Esophagus squamous epithelium (tissue), 5 donors: ENCODE results near the gene DNAH2. TPM values are rescaled to one million over a fixed set of nuclear protein-coding genes. Genes with fewer than 3 reads are reported as not detected.
A peak's percentile ranks its signal among the peaks of the same experiment; 100 is the strongest.

Source experiments
- DNase-seq: peaks from one replicate; lab custom pipeline; 2025; lab: John Stamatoyannopoulos, UW
- H3K27ac ChIP-seq, 4 donors: fragments of 200-600 bp; sonication (generic); one replicate each; pipeline ENCODE4 v1.5.1; 2016 to 2019; ENCODE audit warnings: mild to moderate bottlenecking in 1 of 4
- H3K27me3 ChIP-seq, 4 donors: fragments of 200-600 bp; sonication (generic); 1 replicate in 3 of 4; 2 replicates in 1 of 4; pipeline versions ENCODE4 v1.5.1 to v1.6.0; 2017 to 2021; ENCODE audit warnings: antibody characterized with exemption in 1 of 4
- H3K36me3 ChIP-seq, 3 donors: fragments of 200-600 bp; sonication (generic); one replicate each; pipeline ENCODE4 v1.5.1; 2016 to 2019
- H3K4me1 ChIP-seq, 3 donors: fragments of 200-600 bp; sonication (generic); one replicate each; pipeline ENCODE4 v1.5.1; 2017 to 2019
- H3K4me3 ChIP-seq, 4 donors: fragments of 200-600 bp; sonication (generic); 1 replicate in 3 of 4; 2 replicates in 1 of 4; pipeline ENCODE4 v1.5.1; 2016 to 2019; ENCODE audit warnings: mild to moderate bottlenecking in 2 of 4, moderate library complexity in 1 of 4
- H3K9me3 ChIP-seq, 3 donors: fragments of 200-600 bp; sonication (generic); one replicate each; pipeline ENCODE4 v1.5.1; 2016 to 2019
- CTCF ChIP-seq, 6 experiments: fragments of 450-650 bp in 4 of 6; fragments of 200-600 bp in 2 of 6; sonication (generic) in 2 of 6; IDR thresholded peaks; one replicate each; pipeline ENCODE4 v1.5.1; 2016 to 2019; ENCODE audit warnings: antibody characterized with exemption in 6 of 6, mild to moderate bottlenecking in 4 of 6, moderate library complexity in 4 of 6
- POLR2A ChIP-seq, 4 donors: fragments of 450-650 bp; IDR thresholded peaks; one replicate each; pipeline ENCODE4 v1.6.1; 2017; ENCODE audit warnings: antibody characterized with exemption in 4 of 4, mild to moderate bottlenecking in 4 of 4, moderate library complexity in 3 of 4
- WGBS, 2 donors: methylation state at CpG; one replicate each; pipeline ENCODE4 v1.1.5; 2018; 5-methylcytosine and 5-hydroxymethylcytosine counted together
- intact Hi-C: fragments of 100-400 bp; cut with DNase I; formaldehyde crosslinking; loops from one replicate; pipeline ENCODE4 v1.15.0; 2022
- total RNA-seq, 4 donors: library from RNA; depleted of rRNA; stranded (reverse); fragments of >200 nt; gene quantifications; one replicate each; pipeline ENCODE4 v1.1.0, GENCODE V29; 2016
- donor health status: DM: yes; HTN: yes; CAD: no.

The DNAH2 gene
- total RNA-seq, 4 donors from 2014 or later: under 0.01 to 0.04 (median 0.03) TPM; not detected in 1

GRCh38 chr17:7836596-7837407 is 119.3 kb downstream of the DNAH2 start:
- H3K9me3 ChIP-seq: no peaks in the 10 kb centered on the region
- intact Hi-C loops: no loop called here
- H3K4me1 ChIP-seq: peaks cover 42 to 83% (median 55%) of the 10 kb centered on the region in 3 donors
- peaks cover 0 to 8% (median 0%) of the 10 kb centered on the region in 3 donors for H3K36me3 ChIP-seq
- no peak for DNase-seq
- H3K27ac ChIP-seq: peak overlapping the region; percentile 97 to 99 (median 98)
- TF ChIP-seq POLR2A (IDR thresholded peaks at IDR 0.05) (peak in 1 of 4 donors; percentile 8), CTCF (IDR thresholded peaks at IDR 0.05) (peak in 2 of 6 experiments; percentile 3 to 8)
- H3K27me3 ChIP-seq: no peaks in the 10 kb centered on the region
- H3K4me3 ChIP-seq: peak overlapping the region; percentile 67 to 82 (median 77)
- 1% methylated on average over 10 to 14 of the region's 19 CpGs for WGBS, 2 donors

DNA sequence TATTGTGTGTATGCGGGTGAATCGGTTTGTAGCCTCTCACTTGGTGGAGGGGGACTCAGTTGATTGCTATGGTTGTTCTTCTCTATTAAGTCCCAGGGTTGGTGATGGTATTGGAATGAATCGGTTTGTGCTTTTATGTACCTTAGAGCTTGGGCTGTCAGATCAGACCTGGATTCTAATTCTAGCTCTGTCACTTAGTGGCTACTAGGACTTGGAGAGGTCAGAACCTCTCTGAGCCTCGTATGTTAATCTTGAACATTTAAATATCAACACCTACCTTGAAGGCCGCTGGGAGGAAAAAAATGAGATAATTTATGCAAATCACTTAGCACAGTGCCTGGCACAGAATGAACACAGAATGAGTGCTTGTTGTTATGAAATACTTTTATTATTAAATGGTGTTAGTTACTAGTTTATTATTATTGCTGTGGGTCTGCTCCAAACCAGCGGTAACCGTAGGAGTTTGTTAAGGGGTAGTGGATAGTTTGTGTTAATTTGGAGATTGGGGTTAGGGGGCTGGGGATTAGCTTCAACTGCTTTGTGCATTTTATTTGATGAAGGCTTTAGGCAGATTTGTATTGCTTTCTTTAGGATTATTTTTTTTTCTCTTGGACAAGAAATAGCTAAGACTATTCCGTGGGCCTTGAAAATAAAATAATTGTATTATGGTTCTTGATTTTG is 120.0 kb downstream of the DNAH2 start:
- H3K27me3 ChIP-seq: no peaks in the 10 kb centered on the region
- intact Hi-C loops: no loop called here
- peak overlapping the region; percentile 97 to 99 (median 98) for H3K27ac ChIP-seq
- no peaks in the 10 kb centered on the region for H3K9me3 ChIP-seq
- DNase-seq: no peak
- peak overlapping the region in 3 of 4 donors; percentile 67 to 82 (median 72) for H3K4me3 ChIP-seq
- peaks cover 42 to 88% (median 55%) of the 10 kb centered on the region in 3 donors for H3K4me1 ChIP-seq
- 8 to 9% methylated on average over 8 of the region's 8 CpGs for WGBS, 2 donors
- H3K36me3 ChIP-seq: peaks cover 0 to 8% (median 0%) of the 10 kb centered on the region in 3 donors
- TF ChIP-seq CTCF (IDR thresholded peaks at IDR 0.05) (no peak), POLR2A (IDR thresholded peaks at IDR 0.05) (no peak)

DNA sequence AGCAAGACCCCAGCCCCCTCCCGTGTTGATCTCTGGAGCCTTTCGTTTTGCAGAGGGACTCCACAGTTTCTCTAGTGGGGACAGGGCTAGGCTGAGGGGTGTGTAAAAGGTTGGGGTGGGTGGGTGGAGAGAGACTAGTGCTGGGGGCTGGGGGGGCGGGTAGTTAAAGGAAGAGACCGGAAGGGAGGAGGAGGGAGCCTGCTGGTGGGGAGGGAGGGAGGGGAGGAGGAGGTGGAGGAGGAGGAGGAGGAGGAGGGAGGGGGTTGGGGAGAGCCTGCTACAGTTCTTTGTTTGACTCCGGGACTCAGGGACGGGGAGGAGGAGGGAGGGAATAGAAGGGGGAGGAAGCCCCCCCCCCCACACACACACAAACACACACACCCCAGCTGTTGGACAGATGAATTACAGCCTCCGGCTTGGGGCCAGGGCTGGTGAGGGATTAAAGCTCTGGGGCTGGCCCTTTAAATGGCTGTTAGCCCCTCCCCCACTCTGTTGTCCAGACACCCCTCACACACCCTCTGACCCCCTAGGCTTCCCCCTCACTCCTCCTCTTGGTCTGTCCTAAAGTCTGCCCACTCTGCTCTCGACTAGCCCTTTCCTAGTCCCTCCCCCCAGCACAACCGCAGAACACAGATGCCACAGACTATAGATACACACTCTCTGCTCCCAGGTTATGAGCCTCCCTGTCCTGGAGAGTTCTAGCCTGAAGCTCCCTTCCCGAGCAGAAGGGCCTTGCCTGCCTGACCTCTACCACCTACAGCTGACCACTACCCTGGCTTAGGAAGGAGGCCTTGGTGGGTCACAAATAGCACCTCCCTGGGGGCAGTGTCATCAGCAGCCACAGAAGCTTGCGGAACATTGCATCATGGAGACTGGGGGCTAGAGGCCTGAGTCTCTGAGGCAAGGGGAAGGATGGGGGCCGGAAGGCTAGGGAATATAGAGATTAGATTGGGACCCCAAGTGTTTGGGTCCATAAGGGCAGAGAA is 120.8 kb downstream of the DNAH2 start:
- H3K4me3 ChIP-seq: peak overlapping the region in 3 of 4 donors; percentile 4 to 82 (median 67)
- H3K9me3 ChIP-seq: no peaks in the 10 kb centered on the region
- TF ChIP-seq CTCF (IDR thresholded peaks at IDR 0.05): no peak
- no peak for TF ChIP-seq POLR2A (IDR thresholded peaks at IDR 0.05)
- DNase-seq: no peak
- H3K4me1 ChIP-seq: peaks cover 37 to 90% (median 53%) of the 10 kb centered on the region in 3 donors
- intact Hi-C loops: no loop called here
- H3K27me3 ChIP-seq: no peaks in the 10 kb centered on the region
- H3K27ac ChIP-seq: peak overlapping the region; percentile 97 to 99 (median 98)
- WGBS, 2 donors: 25 to 59% methylated on average over 4 to 6 of the region's 12 CpGs
- H3K36me3 ChIP-seq: peaks cover 0 to 8% (median 0%) of the 10 kb centered on the region in 3 donors

DNA sequence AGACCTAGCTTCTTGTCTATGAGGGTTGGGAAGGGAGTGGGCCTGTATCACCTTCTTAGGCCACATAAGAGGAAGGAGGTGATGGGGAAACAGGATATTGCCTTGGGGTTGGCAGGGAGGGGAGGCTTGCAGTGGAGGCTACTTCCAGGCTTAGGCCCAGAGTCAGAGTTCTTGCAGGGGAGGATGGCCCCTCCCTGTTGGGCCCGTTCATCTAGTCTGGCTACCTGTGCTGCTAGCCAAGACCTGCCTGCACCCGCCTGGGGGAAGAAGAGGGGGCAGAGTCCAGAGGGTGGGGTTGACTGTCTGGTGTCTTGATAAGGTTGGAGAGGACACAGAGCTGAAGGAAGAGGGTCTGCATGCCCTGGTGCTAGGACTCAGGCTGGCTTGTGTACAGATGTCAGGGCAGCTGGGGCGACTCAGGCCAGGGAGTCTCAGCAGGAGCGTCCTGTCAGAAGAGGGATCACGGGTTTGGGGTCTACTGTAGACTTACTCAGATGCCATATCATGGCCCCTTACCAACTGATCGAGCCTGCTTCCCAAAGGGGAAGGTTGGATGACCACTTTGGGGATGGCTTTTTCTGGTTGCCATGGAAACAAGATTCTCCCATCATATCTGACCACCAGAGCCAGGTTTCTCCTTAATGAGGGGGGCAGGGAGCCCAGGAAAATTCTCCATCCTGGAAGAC is 121.8 kb downstream of the DNAH2 start:
- WGBS, 2 donors: 46 to 76% methylated on average over 5 of the region's 6 CpGs
- no peaks in the 10 kb centered on the region for H3K9me3 ChIP-seq

More for the DNA sequence above, 121.8 kb downstream of the DNAH2 start:
- peaks cover 0 to 8% (median 0%) of the 10 kb centered on the region in 3 donors for H3K36me3 ChIP-seq
- TF ChIP-seq POLR2A (IDR thresholded peaks at IDR 0.05): no peak
- peaks cover 34 to 92% (median 50%) of the 10 kb centered on the region in 3 donors for H3K4me1 ChIP-seq
- H3K27ac ChIP-seq: peak overlapping the region; percentile 97 to 99 (median 98)
- no peaks in the 10 kb centered on the region for H3K27me3 ChIP-seq
- intact Hi-C loops: no loop called here
- peak overlapping the region in 1 of 4 donors; percentile 82 for H3K4me3 ChIP-seq
- no peak for DNase-seq
